DND-41 (cell line): ENCODE results near the gene ARPP21.

Experiments used
- ATAC-seq: fragments of 200-7000 bp; cut with Tn5 transposase; 3 replicates; pipeline ENCODE4 v1.9.1; 2021; ENCODE audit warnings: low read depth; ENCODE audit not compliant: insufficient read depth
- DNase-seq: peaks from one replicate; pipeline ENCODE4 v3.0.0-alpha.2; 2020
- H2AFZ ChIP-seq: 2 replicates; pipeline ENCODE4 v1.6.0; 2012; ENCODE audit warnings: low read depth, low read length
- H3K27ac ChIP-seq: 2 replicates; pipeline ENCODE4 v1.5.1; 2012; ENCODE audit warnings: low read length, inconsistent platforms
- H3K27me3 ChIP-seq: fragments of 200-600 bp; sonication (generic); 2 replicates; pipeline ENCODE4 v1.6.0; 2012; ENCODE audit warnings: low read length, mild to moderate bottlenecking, inconsistent platforms; ENCODE audit not compliant: insufficient read depth, poor library complexity
- H3K36me3 ChIP-seq: 2 replicates; pipeline ENCODE4 v1.5.1; 2012; ENCODE audit warnings: low read length, inconsistent platforms; ENCODE audit not compliant: insufficient read depth
- H3K4me1 ChIP-seq: 2 replicates; pipeline ENCODE4 v1.5.1; 2012; ENCODE audit warnings: mild to moderate bottlenecking, low read length; ENCODE audit not compliant: insufficient read depth
- H3K4me2 ChIP-seq: 2 replicates; pipeline ENCODE4 v1.6.0; 2012; ENCODE audit warnings: mild to moderate bottlenecking, moderate library complexity, low read length, inconsistent platforms; ENCODE audit not compliant: insufficient read depth
- H3K4me3 ChIP-seq, 2 experiments: fragments of 200-600 bp in 1 of 2; shearing (Covaris generic) in 1 of 2; 2 replicates each; pipeline ENCODE4 v1.5.1; 2012 to 2016; ENCODE audit warnings: inconsistent platforms in 2 of 2, low read length in 2 of 2, mild to moderate bottlenecking in 2 of 2, low read depth in 1 of 2, moderate library complexity in 1 of 2
- H3K79me2 ChIP-seq: 2 replicates; pipeline ENCODE4 v1.6.0; 2012; ENCODE audit warnings: low read length, inconsistent platforms; ENCODE audit not compliant: insufficient read depth
- H3K9ac ChIP-seq: 2 replicates; pipeline ENCODE4 v1.6.0; 2012; ENCODE audit warnings: low read depth, mild to moderate bottlenecking, inconsistent platforms, low read length, moderate library complexity
- H3K9me3 ChIP-seq: 2 replicates; pipeline ENCODE4 v1.5.1; 2012; ENCODE audit warnings: low read length, moderate library complexity, mild to moderate bottlenecking, inconsistent platforms; ENCODE audit not compliant: insufficient read depth, severe bottlenecking
- H4K20me1 ChIP-seq: 2 replicates; pipeline ENCODE4 v1.6.0; 2012; ENCODE audit warnings: low read length; ENCODE audit not compliant: insufficient read depth
- EZH2 ChIP-seq: IDR thresholded peaks from 3 replicates; pipeline ENCODE4 v1.6.1; 2012; ENCODE audit warnings: borderline replicate concordance, low read depth, mild to moderate bottlenecking, moderate library complexity, low read length, inconsistent platforms; ENCODE audit not compliant: severe bottlenecking
- TF ChIP-seq, protein P1 (sequence below): IDR thresholded peaks from 2 replicates; pipeline ENCODE4 v1.5.1; 2012; ENCODE audit warnings: borderline replicate concordance, low read length, moderate library complexity, mild to moderate bottlenecking; ENCODE audit not compliant: poor library complexity, severe bottlenecking; ENCODE audit errors: extremely low read depth

Gene ARPP21

DNA sequence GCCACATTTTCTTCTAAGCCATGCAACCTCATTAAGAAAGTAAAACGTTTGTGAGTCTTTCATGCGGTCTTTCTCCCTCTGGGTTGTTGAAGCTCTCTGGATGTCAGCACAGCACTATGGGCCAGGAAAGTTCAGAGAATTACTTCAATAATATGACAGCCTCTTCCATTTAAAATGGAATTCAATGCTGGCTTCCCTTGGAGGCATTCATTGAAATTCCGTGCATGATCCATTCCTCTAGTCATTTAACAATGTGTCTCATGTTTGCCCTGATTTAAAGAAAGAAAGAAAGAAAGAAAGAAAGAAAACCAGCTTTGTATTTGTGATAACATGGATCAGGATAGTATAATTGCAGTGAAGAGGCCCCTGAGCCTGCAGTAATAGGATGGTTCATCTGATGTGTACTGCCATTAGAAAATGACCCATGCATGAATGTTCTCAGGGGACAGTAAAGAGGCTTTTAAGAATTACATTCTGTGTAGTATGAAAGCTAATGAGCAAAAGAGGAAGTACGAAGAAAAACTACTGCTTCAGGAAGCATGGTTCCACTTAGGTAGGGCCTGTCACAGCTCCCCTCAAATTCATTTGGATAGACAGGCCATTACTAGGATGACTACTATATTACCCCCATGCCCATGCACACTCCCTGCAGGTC, 146.0 kb downstream of the ARPP21 start:
- no peak overlapping the region for H3K4me3 ChIP-seq
- no peaks in the 10 kb centered on the region for H4K20me1 ChIP-seq
- ATAC-seq (no peak), DNase-seq (no peak)
- no peaks in the 10 kb centered on the region for H3K4me1 ChIP-seq
- no peaks in the 10 kb centered on the region for H3K27me3 ChIP-seq
- no peak overlapping the region for H3K9ac ChIP-seq
- TF ChIP-seq, protein P1, sequence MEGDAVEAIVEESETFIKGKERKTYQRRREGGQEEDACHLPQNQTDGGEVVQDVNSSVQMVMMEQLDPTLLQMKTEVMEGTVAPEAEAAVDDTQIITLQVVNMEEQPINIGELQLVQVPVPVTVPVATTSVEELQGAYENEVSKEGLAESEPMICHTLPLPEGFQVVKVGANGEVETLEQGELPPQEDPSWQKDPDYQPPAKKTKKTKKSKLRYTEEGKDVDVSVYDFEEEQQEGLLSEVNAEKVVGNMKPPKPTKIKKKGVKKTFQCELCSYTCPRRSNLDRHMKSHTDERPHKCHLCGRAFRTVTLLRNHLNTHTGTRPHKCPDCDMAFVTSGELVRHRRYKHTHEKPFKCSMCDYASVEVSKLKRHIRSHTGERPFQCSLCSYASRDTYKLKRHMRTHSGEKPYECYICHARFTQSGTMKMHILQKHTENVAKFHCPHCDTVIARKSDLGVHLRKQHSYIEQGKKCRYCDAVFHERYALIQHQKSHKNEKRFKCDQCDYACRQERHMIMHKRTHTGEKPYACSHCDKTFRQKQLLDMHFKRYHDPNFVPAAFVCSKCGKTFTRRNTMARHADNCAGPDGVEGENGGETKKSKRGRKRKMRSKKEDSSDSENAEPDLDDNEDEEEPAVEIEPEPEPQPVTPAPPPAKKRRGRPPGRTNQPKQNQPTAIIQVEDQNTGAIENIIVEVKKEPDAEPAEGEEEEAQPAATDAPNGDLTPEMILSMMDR: no peak
- no peak for TF ChIP-seq EZH2
- no peak overlapping the region for H3K27ac ChIP-seq
- H3K36me3 ChIP-seq: peaks cover 95% of the 10 kb centered on the region
- H3K79me2 ChIP-seq: no peaks in the 10 kb centered on the region
- no peaks in the 10 kb centered on the region for H3K9me3 ChIP-seq
- H2AFZ ChIP-seq: no peak overlapping the region
- no peak overlapping the region for H3K4me2 ChIP-seq

DNA sequence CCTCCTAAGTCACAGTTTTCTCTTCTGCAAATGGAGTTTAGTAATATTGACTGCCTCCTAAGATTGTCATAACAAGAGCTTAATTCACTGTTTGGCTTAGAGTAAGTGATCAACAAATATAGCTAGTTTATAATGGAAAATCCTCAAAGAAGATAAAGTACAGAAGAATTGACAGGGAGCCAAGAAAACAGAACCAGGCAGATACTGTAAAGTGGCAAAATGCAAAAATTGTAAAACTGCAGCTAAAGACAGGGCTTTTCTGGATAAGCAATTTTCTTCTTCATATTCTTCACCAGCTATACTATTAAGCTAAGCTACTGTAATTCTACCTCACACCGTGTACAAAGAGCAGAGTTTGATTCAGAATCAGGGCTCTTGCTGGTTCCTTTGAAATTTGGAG, 148.6 kb downstream of the ARPP21 start:
- Histone ChIP-seq H3K4me1 (no peaks in the 10 kb centered on the region), H2AFZ (no peak overlapping the region), H3K9me3 (no peaks in the 10 kb centered on the region), H3K4me2 (no peak overlapping the region), H3K4me3 (no peak overlapping the region), H3K27ac (no peak overlapping the region), H3K36me3 (peaks cover 96% of the 10 kb centered on the region), H3K27me3 (no peaks in the 10 kb centered on the region), H3K79me2 (no peaks in the 10 kb centered on the region), H3K9ac (no peak overlapping the region), H4K20me1 (0 out of 2 replicates have a peak, but pooled peaks cover 2% of the 10 kb centered on the region)
- TF ChIP-seq EZH2: no peak
- TF ChIP-seq, protein P1: no peak
- no peak for DNase-seq
- ATAC-seq: no peak

DNA sequence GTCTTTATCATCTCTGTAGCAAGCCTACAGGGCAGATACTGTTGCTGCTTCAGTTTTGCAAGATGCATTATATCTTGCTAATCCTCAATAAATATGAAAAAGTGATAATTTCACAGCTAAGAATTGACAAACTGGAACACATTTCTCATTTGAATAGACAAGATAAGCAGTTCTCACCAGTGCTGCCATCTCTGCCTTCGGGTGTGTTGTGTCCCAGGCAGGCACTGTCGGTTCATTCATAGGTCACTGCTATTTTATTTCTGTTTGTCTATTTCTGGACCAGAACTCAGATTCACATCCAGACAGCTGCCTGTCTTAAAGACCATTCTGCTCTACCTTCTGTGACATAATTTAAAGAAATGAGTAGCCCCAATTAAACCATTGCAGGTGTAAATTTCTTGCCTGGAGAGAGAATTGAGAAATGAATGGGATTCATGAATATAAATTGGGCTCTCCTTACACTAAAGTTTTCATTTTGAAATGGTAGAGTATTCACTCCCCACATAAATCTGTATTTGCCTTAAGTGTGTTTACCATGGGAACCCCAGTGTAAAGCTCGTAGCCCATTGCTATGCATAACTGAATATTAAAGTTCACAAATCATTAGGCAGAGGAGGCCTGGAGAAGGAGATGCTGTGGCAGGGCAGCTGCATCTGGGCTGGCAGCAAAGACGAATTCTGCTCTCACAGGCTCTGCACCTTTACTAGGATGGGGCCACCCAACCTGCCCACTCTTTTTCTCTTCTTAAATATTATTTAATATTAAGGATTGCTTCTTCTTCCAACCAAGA, 149.9 kb downstream of the ARPP21 start:
- Histone ChIP-seq H2AFZ (no peak overlapping the region), H3K4me1 (no peaks in the 10 kb centered on the region), H3K9me3 (no peaks in the 10 kb centered on the region), H3K27ac (no peak overlapping the region), H3K79me2 (no peaks in the 10 kb centered on the region), H3K4me3 (no peak overlapping the region), H3K27me3 (no peaks in the 10 kb centered on the region), H3K4me2 (no peak overlapping the region), H3K36me3 (peaks cover 96% of the 10 kb centered on the region), H3K9ac (no peak overlapping the region), H4K20me1 (0 out of 2 replicates have a peak, but pooled peaks cover 5% of the 10 kb centered on the region)
- DNase-seq (no peak), ATAC-seq (no peak)
- TF ChIP-seq, protein P1: no peak
- no peak for TF ChIP-seq EZH2
